GM23338 (cell line): ENCODE data around the gene OTUB2.

ENCODE experiments used
- CREB1 ChIP-seq: fragments of 250-450 bp; sonication (Bioruptor Pico); IDR thresholded peaks from 2 replicates; pipeline ENCODE4 v1.5.0; 2020; ENCODE audit warnings: low read depth, mild to moderate bottlenecking, moderate library complexity
- EZH2 ChIP-seq: fragments of 200-600 bp; sonication (generic); IDR thresholded peaks from one replicate; pipeline ENCODE4 v1.8.0; 2017; ENCODE audit warnings: antibody characterized with exemption, mild to moderate bottlenecking, low read depth; ENCODE audit not compliant: unreplicated experiment
- EZH2phosphoT487 ChIP-seq: fragments of 200-600 bp; sonication (generic); IDR thresholded peaks from one replicate; pipeline ENCODE4 v1.8.1; 2018; ENCODE audit warnings: antibody characterized with exemption; ENCODE audit not compliant: unreplicated experiment
- JUNB ChIP-seq: IDR thresholded peaks from one replicate; pipeline ENCODE4 v1.6.1; 2016; ENCODE audit warnings: antibody characterized with exemption; ENCODE audit not compliant: unreplicated experiment
- NANOG ChIP-seq: IDR thresholded peaks from 2 replicates; pipeline ENCODE4 v1.6.1; 2016; ENCODE audit warnings: antibody characterized with exemption, borderline replicate concordance
- POLR2AphosphoS5 ChIP-seq: IDR thresholded peaks from 2 replicates; pipeline ENCODE4 v1.6.1; 2016; ENCODE audit warnings: antibody characterized with exemption, low read depth
- STAT1 ChIP-seq: IDR thresholded peaks from one replicate; pipeline ENCODE4 v1.6.1; 2016; ENCODE audit warnings: antibody characterized with exemption; ENCODE audit not compliant: unreplicated experiment
- ZNF114 ChIP-seq: fragments of 250-450 bp; sonication (Bioruptor Pico); IDR thresholded peaks from 2 replicates; pipeline ENCODE4 v1.5.0; 2020; ENCODE audit warnings: mild to moderate bottlenecking, moderate library complexity
- ZNF331 ChIP-seq: fragments of 250-450 bp; sonication (Bioruptor Pico); IDR thresholded peaks from 2 replicates; pipeline ENCODE4 v1.5.0; 2020; ENCODE audit warnings: low read depth, mild to moderate bottlenecking, moderate library complexity
- TF ChIP-seq, protein P1 (sequence below), 2 experiments: fragments of 200-600 bp in 1 of 2; sonication (generic) in 1 of 2; conservative IDR thresholded peaks; 2 replicates each; pipeline versions ENCODE4 v1.5.1 to v1.6.1; 2016 to 2017; ENCODE audit warnings: antibody characterized with exemption in 2 of 2, low read depth in 2 of 2, mild to moderate bottlenecking in 2 of 2, moderate library complexity in 1 of 2
- TF ChIP-seq, protein P2 (sequence below): IDR thresholded peaks from one replicate; pipeline ENCODE4 v1.6.1; 2018; ENCODE audit warnings: antibody characterized with exemption; ENCODE audit not compliant: unreplicated experiment
- TF ChIP-seq, protein P3 (sequence below): IDR thresholded peaks from 2 replicates; pipeline ENCODE4 v1.6.1; 2016; ENCODE audit warnings: antibody characterized with exemption

DNA sequence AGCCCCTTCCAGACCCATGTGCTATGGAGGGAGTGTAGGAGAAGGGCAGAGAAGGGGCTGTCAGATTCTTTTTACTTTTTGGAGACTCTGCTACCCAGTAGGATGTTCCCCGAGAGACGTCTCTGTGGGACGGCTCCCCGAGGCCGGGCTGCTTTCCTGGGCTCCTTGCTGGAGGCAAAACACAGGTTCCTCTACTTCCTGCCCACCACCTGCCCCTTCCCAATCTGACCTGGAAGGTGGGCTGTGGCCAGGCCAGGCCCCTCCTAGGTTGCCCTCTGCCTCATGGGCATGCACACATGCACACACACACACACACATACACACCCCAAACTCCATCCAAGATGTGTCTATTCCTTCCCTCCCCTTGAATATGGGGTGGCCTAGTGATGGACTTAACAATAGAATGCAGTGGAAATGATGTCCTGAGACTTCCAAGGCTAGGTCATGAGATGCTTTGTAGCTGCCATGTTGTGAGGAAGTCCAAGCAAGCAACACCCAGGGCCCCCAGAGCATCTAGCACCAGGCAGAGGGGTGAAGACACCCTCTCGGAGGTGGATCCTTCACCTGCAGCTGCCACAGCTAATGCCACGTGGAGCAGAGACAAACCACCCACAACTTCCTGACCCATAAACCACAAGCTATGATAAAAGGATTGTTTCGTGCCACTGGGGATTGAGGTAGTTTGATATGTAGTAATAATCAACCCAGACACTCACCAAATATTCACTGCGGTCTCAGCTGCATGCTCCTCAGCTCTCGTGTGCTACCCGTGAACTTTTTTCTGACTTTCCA, 48.2 kb upstream of the OTUB2 start:
- TF ChIP-seq CREB1 (CRISPR knock-in tag): no peak
- TF ChIP-seq POLR2AphosphoS5: no peak
- TF ChIP-seq, protein P1, sequence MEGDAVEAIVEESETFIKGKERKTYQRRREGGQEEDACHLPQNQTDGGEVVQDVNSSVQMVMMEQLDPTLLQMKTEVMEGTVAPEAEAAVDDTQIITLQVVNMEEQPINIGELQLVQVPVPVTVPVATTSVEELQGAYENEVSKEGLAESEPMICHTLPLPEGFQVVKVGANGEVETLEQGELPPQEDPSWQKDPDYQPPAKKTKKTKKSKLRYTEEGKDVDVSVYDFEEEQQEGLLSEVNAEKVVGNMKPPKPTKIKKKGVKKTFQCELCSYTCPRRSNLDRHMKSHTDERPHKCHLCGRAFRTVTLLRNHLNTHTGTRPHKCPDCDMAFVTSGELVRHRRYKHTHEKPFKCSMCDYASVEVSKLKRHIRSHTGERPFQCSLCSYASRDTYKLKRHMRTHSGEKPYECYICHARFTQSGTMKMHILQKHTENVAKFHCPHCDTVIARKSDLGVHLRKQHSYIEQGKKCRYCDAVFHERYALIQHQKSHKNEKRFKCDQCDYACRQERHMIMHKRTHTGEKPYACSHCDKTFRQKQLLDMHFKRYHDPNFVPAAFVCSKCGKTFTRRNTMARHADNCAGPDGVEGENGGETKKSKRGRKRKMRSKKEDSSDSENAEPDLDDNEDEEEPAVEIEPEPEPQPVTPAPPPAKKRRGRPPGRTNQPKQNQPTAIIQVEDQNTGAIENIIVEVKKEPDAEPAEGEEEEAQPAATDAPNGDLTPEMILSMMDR (conservative IDR thresholded peaks at IDR 0.05; ENCODE audit: low read depth in 2 of 2): no peak
- no peak for TF ChIP-seq EZH2
- no peak for TF ChIP-seq JUNB
- TF ChIP-seq, protein P2, sequence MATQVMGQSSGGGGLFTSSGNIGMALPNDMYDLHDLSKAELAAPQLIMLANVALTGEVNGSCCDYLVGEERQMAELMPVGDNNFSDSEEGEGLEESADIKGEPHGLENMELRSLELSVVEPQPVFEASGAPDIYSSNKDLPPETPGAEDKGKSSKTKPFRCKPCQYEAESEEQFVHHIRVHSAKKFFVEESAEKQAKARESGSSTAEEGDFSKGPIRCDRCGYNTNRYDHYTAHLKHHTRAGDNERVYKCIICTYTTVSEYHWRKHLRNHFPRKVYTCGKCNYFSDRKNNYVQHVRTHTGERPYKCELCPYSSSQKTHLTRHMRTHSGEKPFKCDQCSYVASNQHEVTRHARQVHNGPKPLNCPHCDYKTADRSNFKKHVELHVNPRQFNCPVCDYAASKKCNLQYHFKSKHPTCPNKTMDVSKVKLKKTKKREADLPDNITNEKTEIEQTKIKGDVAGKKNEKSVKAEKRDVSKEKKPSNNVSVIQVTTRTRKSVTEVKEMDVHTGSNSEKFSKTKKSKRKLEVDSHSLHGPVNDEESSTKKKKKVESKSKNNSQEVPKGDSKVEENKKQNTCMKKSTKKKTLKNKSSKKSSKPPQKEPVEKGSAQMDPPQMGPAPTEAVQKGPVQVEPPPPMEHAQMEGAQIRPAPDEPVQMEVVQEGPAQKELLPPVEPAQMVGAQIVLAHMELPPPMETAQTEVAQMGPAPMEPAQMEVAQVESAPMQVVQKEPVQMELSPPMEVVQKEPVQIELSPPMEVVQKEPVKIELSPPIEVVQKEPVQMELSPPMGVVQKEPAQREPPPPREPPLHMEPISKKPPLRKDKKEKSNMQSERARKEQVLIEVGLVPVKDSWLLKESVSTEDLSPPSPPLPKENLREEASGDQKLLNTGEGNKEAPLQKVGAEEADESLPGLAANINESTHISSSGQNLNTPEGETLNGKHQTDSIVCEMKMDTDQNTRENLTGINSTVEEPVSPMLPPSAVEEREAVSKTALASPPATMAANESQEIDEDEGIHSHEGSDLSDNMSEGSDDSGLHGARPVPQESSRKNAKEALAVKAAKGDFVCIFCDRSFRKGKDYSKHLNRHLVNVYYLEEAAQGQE: no peak
- no peak for TF ChIP-seq EZH2phosphoT487
- TF ChIP-seq, protein P3, sequence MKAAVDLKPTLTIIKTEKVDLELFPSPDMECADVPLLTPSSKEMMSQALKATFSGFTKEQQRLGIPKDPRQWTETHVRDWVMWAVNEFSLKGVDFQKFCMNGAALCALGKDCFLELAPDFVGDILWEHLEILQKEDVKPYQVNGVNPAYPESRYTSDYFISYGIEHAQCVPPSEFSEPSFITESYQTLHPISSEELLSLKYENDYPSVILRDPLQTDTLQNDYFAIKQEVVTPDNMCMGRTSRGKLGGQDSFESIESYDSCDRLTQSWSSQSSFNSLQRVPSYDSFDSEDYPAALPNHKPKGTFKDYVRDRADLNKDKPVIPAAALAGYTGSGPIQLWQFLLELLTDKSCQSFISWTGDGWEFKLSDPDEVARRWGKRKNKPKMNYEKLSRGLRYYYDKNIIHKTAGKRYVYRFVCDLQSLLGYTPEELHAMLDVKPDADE: no peak
- TF ChIP-seq NANOG: no peak
- no peak for TF ChIP-seq ZNF114 (CRISPR knock-in tag)
- no peak for TF ChIP-seq STAT1
- no peak for TF ChIP-seq ZNF331
